HepG2 (cell line): ENCODE measurements around the gene CCL7. TPM values are rescaled to one million over a fixed set of nuclear protein-coding genes. Genes with fewer than 3 reads are reported as not detected.

Experiments
- ATAC-seq: fragments of 200-7000 bp; cut with Tn5 transposase; 3 replicates; pipeline ENCODE4 v1.9.1; 2020; ENCODE audit warnings: mild to moderate bottlenecking, moderate library complexity
- BruUV-seq: library from RNA; stranded (reverse); fragments of 400-500 nt; replicated peaks from 2 replicates; lab custom pipeline; 2021; lab: Mats Ljungman, UMichigan
- CTCF ChIA-PET: fragments of 300-600 bp; formaldehyde crosslinking; extraction: SDS; loops from one replicate; lab custom pipeline; 2021; ENCODE audit warnings: low total read pairs, inconsistent platforms, low intra/inter-chr PET ratio; lab: Yijun Ruan, JAX
- POLR2A ChIA-PET: fragments of 350-600 bp; sonication (Branson Sonifier 250); formaldehyde crosslinking; loops from one replicate; lab custom pipeline; 2020; ENCODE audit warnings: antibody characterized with exemption, inconsistent platforms; lab: Yijun Ruan, JAX
- DNase-seq: peaks from one replicate; pipeline ENCODE4 v3.0.0-alpha.2; 2015; ENCODE audit warnings: low spot score
- FAIRE-seq: peaks from 3 replicates; lab custom pipeline; 2011; peaks lifted over from hg19 to GRCh38; lab: Jason Lieb, UNC
- H2AFZ ChIP-seq: one replicate; pipeline ENCODE4 v1.6.1; 2011; ENCODE audit warnings: low read length, inconsistent platforms
- H3K27ac ChIP-seq: fragments of 300-600 bp; 3 replicates; pipeline ENCODE4 v1.8.0; 2011; ENCODE audit warnings: mixed run types, mild to moderate bottlenecking, mixed read lengths, low read length, inconsistent platforms; ENCODE audit not compliant: insufficient read depth; ENCODE audit errors: extremely low read length
- H3K27me3 ChIP-seq, 2 experiments: fragments of 200-600 bp in 1 of 2; 2 replicates in 1 of 2; 3 replicates in 1 of 2; pipeline versions ENCODE4 v1.6.0 to v1.8.0; 2011; ENCODE audit warnings: low read length in 2 of 2, mild to moderate bottlenecking in 2 of 2, moderate library complexity in 2 of 2, inconsistent platforms in 1 of 2; ENCODE audit not compliant: insufficient read depth in 2 of 2, control insufficient read depth in 1 of 2
- H3K36me3 ChIP-seq, 2 experiments: fragments of 200-600 bp in 1 of 2; replicated peaks in 1 of 2; 2 replicates in 1 of 2; 3 replicates in 1 of 2; pipeline versions ENCODE4 v1.5.1 to v1.8.0; 2011; ENCODE audit warnings: low read length in 2 of 2, inconsistent platforms in 1 of 2; ENCODE audit not compliant: insufficient read depth in 2 of 2, control insufficient read depth in 1 of 2
- H3K4me1 ChIP-seq: 2 replicates; pipeline ENCODE4 v1.5.1; 2012; ENCODE audit warnings: low read length, inconsistent platforms; ENCODE audit not compliant: insufficient read depth
- H3K4me2 ChIP-seq: 2 replicates; pipeline ENCODE4 v1.6.0; 2011; ENCODE audit warnings: low read depth, low read length, inconsistent platforms
- H3K4me3 ChIP-seq, 3 experiments: fragments of 200-600 bp in 1 of 3; sonication (generic), shearing (Covaris generic) in 1 of 3; replicated peaks in 1 of 3; 2 replicates each; pipeline ENCODE4 v1.5.1; 2011 to 2016; ENCODE audit warnings: low read length in 3 of 3, inconsistent platforms in 2 of 3, low read depth in 2 of 3, mild to moderate bottlenecking in 2 of 3, control low read depth in 1 of 3, mixed read lengths in 1 of 3; ENCODE audit not compliant: insufficient read depth in 1 of 3
- H3K79me2 ChIP-seq: one replicate; pipeline ENCODE4 v1.6.1; 2011; ENCODE audit warnings: low read length, inconsistent platforms; ENCODE audit not compliant: insufficient read depth
- H3K9ac ChIP-seq: 2 replicates; pipeline ENCODE4 v1.6.0; 2011; ENCODE audit warnings: mild to moderate bottlenecking, low read depth, low read length, inconsistent platforms; ENCODE audit not compliant: insufficient read depth
- H3K9me3 ChIP-seq: 2 replicates; pipeline ENCODE4 v1.5.1; 2012; ENCODE audit warnings: mild to moderate bottlenecking, low read length
- H4K20me1 ChIP-seq: 2 replicates; pipeline ENCODE4 v1.6.0; 2011; ENCODE audit warnings: inconsistent platforms, mild to moderate bottlenecking, low read length, moderate library complexity; ENCODE audit not compliant: insufficient read depth
- ARID5B ChIP-seq: IDR thresholded peaks from 2 replicates; pipeline ENCODE4 v1.4.0; 2020; ENCODE audit warnings: mild to moderate bottlenecking, missing genetic modification reagents
- CENPT ChIP-seq: sonication (generic); formaldehyde crosslinking; IDR thresholded peaks from 2 replicates; pipeline ENCODE4 v1.8.0; 2022; ENCODE audit warnings: low read depth, mild to moderate bottlenecking, moderate library complexity, missing genetic modification reagents
- E2F2 ChIP-seq: sonication (generic); formaldehyde crosslinking; IDR thresholded peaks from 2 replicates; pipeline ENCODE4 v1.4.0; 2020; ENCODE audit warnings: missing genetic modification reagents, borderline replicate concordance
- ISX ChIP-seq: sonication (generic); formaldehyde crosslinking; conservative IDR thresholded peaks from 2 replicates; pipeline ENCODE4 v1.5.0; 2020; ENCODE audit warnings: missing genetic modification reagents
- KLF13 ChIP-seq: sonication (generic); formaldehyde crosslinking; IDR thresholded peaks from 2 replicates; pipeline ENCODE4 v1.4.0; 2020; ENCODE audit warnings: mild to moderate bottlenecking, missing genetic modification reagents
- MATR3 ChIP-seq: sonication (generic); formaldehyde crosslinking; IDR thresholded peaks from 2 replicates; pipeline ENCODE4 v1.4.0; 2020; ENCODE audit warnings: missing genetic modification reagents
- MTA3 ChIP-seq: sonication (generic); formaldehyde crosslinking; IDR thresholded peaks from 2 replicates; pipeline ENCODE4 v1.4.0; 2020; ENCODE audit warnings: missing genetic modification reagents
- RFXAP ChIP-seq: sonication (generic); formaldehyde crosslinking; IDR thresholded peaks from 2 replicates; pipeline ENCODE4 v1.4.0; 2020; ENCODE audit warnings: missing genetic modification reagents, borderline replicate concordance
- SNAPC5 ChIP-seq: sonication (generic); formaldehyde crosslinking; IDR thresholded peaks from 2 replicates; pipeline ENCODE4 v1.8.1; 2023; ENCODE audit warnings: mild to moderate bottlenecking, missing genetic modification reagents, borderline replicate concordance
- STAG1 ChIP-seq: sonication (generic); formaldehyde crosslinking; IDR thresholded peaks from 2 replicates; pipeline ENCODE4 v1.4.0; 2020; ENCODE audit warnings: missing genetic modification reagents
- ZBTB1 ChIP-seq: sonication (generic); formaldehyde crosslinking; IDR thresholded peaks from 2 replicates; pipeline ENCODE4 v1.4.0; 2020; ENCODE audit warnings: missing genetic modification reagents, borderline replicate concordance
- ZFP41 ChIP-seq: sonication (generic); formaldehyde crosslinking; IDR thresholded peaks from 2 replicates; pipeline ENCODE4 v1.4.0; 2020; ENCODE audit warnings: mild to moderate bottlenecking, missing genetic modification reagents, borderline replicate concordance
- ZFY ChIP-seq: sonication (generic); formaldehyde crosslinking; IDR thresholded peaks from 2 replicates; pipeline ENCODE4 v1.4.0; 2020; ENCODE audit warnings: missing genetic modification reagents
- ZNF567 ChIP-seq: sonication (generic); formaldehyde crosslinking; IDR thresholded peaks from 2 replicates; pipeline ENCODE4 v1.8.1; 2023; ENCODE audit warnings: mild to moderate bottlenecking, missing genetic modification reagents, borderline replicate concordance
- WGBS: methylation state at CpG from one replicate; pipeline ENCODE4 v1.1.6; 2017; ENCODE audit warnings: low lambda C conversion rate; 5-methylcytosine and 5-hydroxymethylcytosine counted together
- in situ Hi-C: cut with HindIII; loops from 2 replicates; pipeline ENCODE4 v1.10.0; 2017; ENCODE audit warnings: low pct_unique_long_range_greater_than_20kb; ENCODE audit not compliant: extremely low pct_ligation_motif_present
- intact Hi-C: fragments of 100-400 bp; cut with micrococcal nuclease; formaldehyde crosslinking; loops from one replicate; pipeline ENCODE4 v1.10.0; 2022; ENCODE audit not compliant: unreplicated experiment
- polyA plus RNA-seq, 8 experiments: library from polyadenylated mRNA; depleted of rRNA in 3 of 8; stranded (reverse) in 7 of 8; unstranded in 1 of 8; fragments of >200 nt; fragmentation: Illumina TruSeq in 4 of 8; extraction: Trizol in 4 of 8; gene quantifications; 2 replicates each; pipeline versions ENCODE4 v1.2.1 to v1.2.3, GENCODE V29; 2011 to 2016; ENCODE audit warnings: low read depth in 4 of 8, missing spikeins in 1 of 8, mixed read lengths in 1 of 8; ENCODE audit not compliant: insufficient read depth in 1 of 8
- total RNA-seq, 5 experiments: library from RNA; depleted of rRNA; stranded (reverse); fragments of >200 nt; fragmentation: Illumina TruSeq; extraction: Trizol; gene quantifications; 2 replicates each; pipeline ENCODE4 v1.2.3, GENCODE V29; 2016; ENCODE audit warnings: low read depth in 1 of 5

CCL7 gene
- total and polyA plus RNA-seq, 2 of the 13 experiments (the other 11 are each of a cell fraction or from before 2014, with no cell fraction given): not detected

GRCh38 chr17:34236281-34236892 lies 33.6 kb upstream of the CCL7 start:
- ChIA-PET CTCF (no interaction called here), POLR2A (no interaction called here)
- no peaks in the 10 kb centered on the region for H3K4me1 ChIP-seq

GRCh38 chr17:34237458-34237857 lies 32.6 kb upstream of the CCL7 start:
- no peaks in the 10 kb centered on the region; a peak in 1 of 5 replicates for H3K27me3 ChIP-seq
- intact Hi-C loops (no loop called here), in situ Hi-C loops (no loop called here)
- H3K9ac ChIP-seq: no peak overlapping the region
- WGBS: 7% methylated on average over 3 of the region's 3 CpGs
- DNase-seq (no peak), ATAC-seq (no peak), FAIRE-seq (no peak)
- ChIA-PET CTCF (no interaction called here), POLR2A (no interaction called here)
- no peak overlapping the region for H3K27ac ChIP-seq
- H3K36me3 ChIP-seq: no peaks in the 10 kb centered on the region
- no peak overlapping the region for H2AFZ ChIP-seq
- BruUV-seq: no TSS peak
- H3K9me3 ChIP-seq: no peaks in the 10 kb centered on the region
- no peak overlapping the region for H3K4me2 ChIP-seq
- H3K4me3 ChIP-seq: no peak overlapping the region
- H3K4me1 ChIP-seq: no peaks in the 10 kb centered on the region
- H4K20me1 ChIP-seq: no peaks in the 10 kb centered on the region
- no peaks in the 10 kb centered on the region for H3K79me2 ChIP-seq
- TF ChIP-seq KLF13 (CRISPR knock-in tag): no peak
- TF ChIP-seq RFXAP (CRISPR knock-in tag): no peak
- TF ChIP-seq CENPT (CRISPR knock-in tag): no peak
- no peak for TF ChIP-seq ARID5B
- TF ChIP-seq ZBTB1 (CRISPR knock-in tag): no peak
- TF ChIP-seq ZFP41 (CRISPR knock-in tag): no peak
- no peak for TF ChIP-seq MTA3 (CRISPR knock-in tag)
- TF ChIP-seq ZNF567: no peak
- no peak for TF ChIP-seq STAG1 (CRISPR knock-in tag)
- no peak for TF ChIP-seq ZFY (CRISPR knock-in tag)

More at GRCh38 chr17:34236281-34236892, 33.6 kb upstream of the CCL7 start:
- intact Hi-C loops (no loop called here), in situ Hi-C loops (no loop called here)
- no peak for ATAC-seq
- H3K27me3 ChIP-seq: no peaks in the 10 kb centered on the region; a peak in 1 of 5 replicates
- no peak for FAIRE-seq
- TF ChIP-seq ISX (CRISPR knock-in tag): no peak
- no peak for TF ChIP-seq E2F2 (CRISPR knock-in tag)
- TF ChIP-seq MATR3 (CRISPR knock-in tag): no peak
- TF ChIP-seq SNAPC5 (CRISPR knock-in tag): no peak
- H3K79me2 ChIP-seq: no peaks in the 10 kb centered on the region
- H2AFZ ChIP-seq: no peak overlapping the region
- H3K4me3 ChIP-seq: no peak overlapping the region
- H3K36me3 ChIP-seq: no peaks in the 10 kb centered on the region
- BruUV-seq: no TSS peak
- no peak overlapping the region for H3K9ac ChIP-seq
- H4K20me1 ChIP-seq: no peaks in the 10 kb centered on the region
- H3K27ac ChIP-seq: no peak overlapping the region
- H3K9me3 ChIP-seq: peaks cover 1% of the 10 kb centered on the region
- 7% methylated on average over 5 of the region's 6 CpGs for WGBS
- no peak overlapping the region for H3K4me2 ChIP-seq
- DNase-seq: no peak
